NT2/D1 (cell line): ENCODE data around the gene AKR1E2.

Experiments used
- SUZ12 ChIP-seq: IDR thresholded peaks from 2 replicates; pipeline ENCODE4 v1.6.1; 2011; ENCODE audit not compliant: insufficient read length, insufficient read depth; ENCODE audit errors: extremely low read depth
- YY1 ChIP-seq: IDR thresholded peaks from 2 replicates; pipeline ENCODE4 v1.6.1; 2011; ENCODE audit not compliant: insufficient read length, insufficient read depth
- ZNF274 ChIP-seq: IDR thresholded peaks from 2 replicates; pipeline ENCODE4 v1.6.1; 2011; ENCODE audit warnings: mild to moderate bottlenecking, low read depth, low read length

DNA sequence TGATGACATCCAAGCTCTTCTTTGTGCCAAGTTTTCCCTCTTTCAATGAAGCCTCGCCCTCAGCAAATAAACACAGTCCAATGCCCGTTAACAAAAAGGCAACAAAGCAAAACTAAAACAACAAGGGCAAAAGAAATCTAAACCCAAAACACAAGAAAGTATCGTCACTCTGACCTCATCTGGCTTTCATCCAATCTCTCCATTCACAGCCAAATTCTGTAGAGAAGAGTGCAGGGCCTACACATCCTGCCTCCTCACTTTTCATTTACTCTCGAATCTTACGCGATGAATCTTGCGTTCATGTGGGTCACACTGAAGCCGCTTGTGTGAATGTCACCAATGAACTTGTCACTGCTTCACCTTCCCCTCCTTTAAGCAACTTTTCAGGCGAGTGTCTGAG lies 15.9 kb upstream of the AKR1E2 start:
- TF ChIP-seq ZNF274 (no peak), YY1 (no peak), SUZ12 (no peak)
